Activated CD8-positive, alpha-beta T cell treated with anti-CD3 and anti-CD28 coated beads, Interleukin-2, amount 10 ng/mL, durations not matched to agents 7 days and 5 days (primary cell): ENCODE results near the gene WWOX. TPM values are rescaled to one million over a fixed set of nuclear protein-coding genes. Genes with fewer than 3 reads are reported as not detected.
A peak's percentile ranks its signal among the peaks of the same experiment; 100 is the strongest.

ENCODE experiments used
- ATAC-seq: fragments of 150-1000 bp; cut with Tn5 transposase; one replicate; pipeline ENCODE4 v1.10.0; 2021; ENCODE audit warnings: moderate library complexity
- CTCF ChIA-PET: fragments of 350-600 bp; sonication (Branson Sonifier 250); formaldehyde crosslinking; loops from one replicate; lab custom pipeline; 2021; ENCODE audit warnings: antibody characterized with exemption; lab: Charles Lee
- POLR2A ChIA-PET: fragments of 350-600 bp; sonication (Branson Sonifier 250); formaldehyde crosslinking; loops from one replicate; lab custom pipeline; 2021; ENCODE audit warnings: antibody characterized with exemption; lab: Charles Lee
- DNase-seq: peaks from one replicate; pipeline ENCODE4 v3.0.0-alpha.2; 2020
- H3K27ac Mint-ChIP-seq: one replicate; pipeline ENCODE4 v1.8.0; 2021; ENCODE audit warnings: mild to moderate bottlenecking, mixed read lengths
- H3K27me3 Mint-ChIP-seq: one replicate; pipeline ENCODE4 v1.8.0; 2021; ENCODE audit warnings: low read depth, mixed read lengths
- H3K36me3 Mint-ChIP-seq: one replicate; pipeline ENCODE4 v1.8.0; 2021; ENCODE audit warnings: low read depth, mixed read lengths
- H3K4me1 Mint-ChIP-seq: one replicate; pipeline ENCODE4 v1.8.0; 2021; ENCODE audit warnings: low read depth, mixed read lengths
- H3K4me3 Mint-ChIP-seq: one replicate; pipeline ENCODE4 v1.8.0; 2021; ENCODE audit warnings: mild to moderate bottlenecking, mixed read lengths
- H3K9me3 Mint-ChIP-seq: one replicate; pipeline ENCODE4 v1.8.0; 2022; ENCODE audit warnings: mixed read lengths; ENCODE audit not compliant: insufficient read depth
- total RNA-seq, 2 experiments: library from RNA; stranded (reverse); gene quantifications; one replicate each; pipeline ENCODE4 v1.2.3, GENCODE V29; 2021

WWOX gene
- total RNA-seq, 2 experiments from 2014 or later: 34.4 to 34.9 TPM

- ATAC-seq (no peak), DNase-seq (no peak)
- Mint-ChIP-seq H3K27ac (no peak overlapping the region), H3K9me3 (peaks cover 8% of the 10 kb centered on the region), H3K36me3 (no peaks in the 10 kb centered on the region), H3K4me3 (no peak overlapping the region), H3K4me1 (no peaks in the 10 kb centered on the region), H3K27me3 (no peaks in the 10 kb centered on the region)
- POLR2A ChIA-PET: no interaction called here
- CTCF ChIA-PET: no interaction called here
These were observed 806.7 kb downstream of the WWOX start for GRCh38 chr16:78906135-78906534.

- ChIA-PET POLR2A (no interaction called here), CTCF (interaction anchor here (0.6 kb wide), 1 partner anchor 21 kb away, joined by 3 read pairs; no protein-coding TSS in a partner anchor)
- Mint-ChIP-seq H3K4me1 (no peaks in the 10 kb centered on the region), H3K9me3 (peaks cover 13% of the 10 kb centered on the region), H3K27me3 (no peaks in the 10 kb centered on the region), H3K27ac (no peak overlapping the region), H3K4me3 (no peak overlapping the region), H3K36me3 (no peaks in the 10 kb centered on the region)
- DNase-seq (no peak), ATAC-seq (no peak)
These were observed 809.8 kb downstream of the WWOX start for GRCh38 chr16:78909226-78909625.

- DNase-seq (no peak), ATAC-seq (no peak)
- Mint-ChIP-seq H3K4me3 (no peak overlapping the region), H3K9me3 (peaks cover 17% of the 10 kb centered on the region), H3K27ac (no peak overlapping the region), H3K27me3 (no peaks in the 10 kb centered on the region), H3K36me3 (no peaks in the 10 kb centered on the region), H3K4me1 (peaks cover 2% of the 10 kb centered on the region)
- ChIA-PET CTCF (no interaction called here), POLR2A (no interaction called here)
These were observed 816.4 kb downstream of the WWOX start for GRCh38 chr16:78915811-78916345.

GRCh38 chr16:78916928-78917545, 817.6 kb downstream of the WWOX start:
- ATAC-seq: no peak
- H3K27ac Mint-ChIP-seq: no peak overlapping the region
- POLR2A ChIA-PET: interaction anchor here (0.6 kb wide), 1 partner anchor 484 kb away, joined by 3 read pairs; no protein-coding TSS in a partner anchor
- H3K4me3 Mint-ChIP-seq: no peak overlapping the region
- peaks cover 2% of the 10 kb centered on the region for H3K4me1 Mint-ChIP-seq
- no peak for DNase-seq
- no peaks in the 10 kb centered on the region for H3K36me3 Mint-ChIP-seq
- H3K27me3 Mint-ChIP-seq: no peaks in the 10 kb centered on the region
- peaks cover 28% of the 10 kb centered on the region for H3K9me3 Mint-ChIP-seq
- CTCF ChIA-PET: no interaction called here

- ChIA-PET POLR2A (no interaction called here), CTCF (no interaction called here)
- H3K4me3 Mint-ChIP-seq: no peak overlapping the region
- no peaks in the 10 kb centered on the region for H3K27me3 Mint-ChIP-seq
- peaks cover 2% of the 10 kb centered on the region for H3K4me1 Mint-ChIP-seq
- H3K9me3 Mint-ChIP-seq: peaks cover 30% of the 10 kb centered on the region
- ATAC-seq: no peak
- no peak for DNase-seq
- no peak overlapping the region for H3K27ac Mint-ChIP-seq
- H3K36me3 Mint-ChIP-seq: peaks cover 2% of the 10 kb centered on the region
These were observed 819.4 kb downstream of the WWOX start for GRCh38 chr16:78918805-78919305.

GRCh38 chr16:78919852-78920251, 820.4 kb downstream of the WWOX start:
- DNase-seq: no peak
- Mint-ChIP-seq H3K9me3 (peaks cover 30% of the 10 kb centered on the region), H3K27me3 (no peaks in the 10 kb centered on the region), H3K4me1 (peaks cover 2% of the 10 kb centered on the region), H3K27ac (no peak overlapping the region), H3K36me3 (peaks cover 2% of the 10 kb centered on the region), H3K4me3 (no peak overlapping the region)
- no peak for ATAC-seq
- ChIA-PET CTCF (no interaction called here), POLR2A (no interaction called here)

- Mint-ChIP-seq H3K4me1 (peaks cover 2% of the 10 kb centered on the region), H3K4me3 (no peak overlapping the region), H3K9me3 (peaks cover 30% of the 10 kb centered on the region), H3K27me3 (no peaks in the 10 kb centered on the region), H3K36me3 (peaks cover 2% of the 10 kb centered on the region), H3K27ac (no peak overlapping the region)
- CTCF ChIA-PET: interaction anchor here (0.9 kb wide), 1 partner anchor 682 kb away, joined by 3 read pairs; no protein-coding TSS in a partner anchor
- no peak for DNase-seq
- ATAC-seq: no peak
- POLR2A ChIA-PET: no interaction called here
These were observed 821.2 kb downstream of the WWOX start for GRCh38 chr16:78920621-78921020.

- CTCF ChIA-PET: no interaction called here
- peak; percentile 21 for DNase-seq
- no peak overlapping the region for H3K4me3 Mint-ChIP-seq
- no peak for ATAC-seq
- no peaks in the 10 kb centered on the region for H3K4me1 Mint-ChIP-seq
- H3K27me3 Mint-ChIP-seq: no peaks in the 10 kb centered on the region
- H3K36me3 Mint-ChIP-seq: peaks cover 2% of the 10 kb centered on the region
- POLR2A ChIA-PET: no interaction called here
- no peak overlapping the region for H3K27ac Mint-ChIP-seq
- peaks cover 30% of the 10 kb centered on the region for H3K9me3 Mint-ChIP-seq
These were observed 825.8 kb downstream of the WWOX start for GRCh38 chr16:78925083-78925767.

- H3K9me3 Mint-ChIP-seq: peaks cover 20% of the 10 kb centered on the region
- peaks cover 2% of the 10 kb centered on the region for H3K36me3 Mint-ChIP-seq
- ChIA-PET POLR2A (no interaction called here), CTCF (interaction anchor here (1.0 kb wide), 1 partner anchor 676 kb away, joined by 4 read pairs; no protein-coding TSS in a partner anchor)
- ATAC-seq: no peak
- H3K27me3 Mint-ChIP-seq: no peaks in the 10 kb centered on the region
- no peak overlapping the region for H3K4me3 Mint-ChIP-seq
- no peaks in the 10 kb centered on the region for H3K4me1 Mint-ChIP-seq
- no peak for DNase-seq
- H3K27ac Mint-ChIP-seq: no peak overlapping the region
These were observed 827.3 kb downstream of the WWOX start for GRCh38 chr16:78926723-78927210.

GRCh38 chr16:78927766-78928165, 828.3 kb downstream of the WWOX start:
- Mint-ChIP-seq H3K4me1 (no peaks in the 10 kb centered on the region), H3K4me3 (no peak overlapping the region), H3K36me3 (peaks cover 2% of the 10 kb centered on the region), H3K27me3 (no peaks in the 10 kb centered on the region), H3K27ac (no peak overlapping the region), H3K9me3 (peaks cover 15% of the 10 kb centered on the region)
- ChIA-PET CTCF (no interaction called here), POLR2A (no interaction called here)
- DNase-seq: no peak
- ATAC-seq: no peak

GRCh38 chr16:78929841-78930240, 830.4 kb downstream of the WWOX start:
- Mint-ChIP-seq H3K27ac (no peak overlapping the region), H3K36me3 (no peaks in the 10 kb centered on the region), H3K27me3 (no peaks in the 10 kb centered on the region), H3K4me3 (no peak overlapping the region), H3K4me1 (no peaks in the 10 kb centered on the region), H3K9me3 (peaks cover 11% of the 10 kb centered on the region)
- DNase-seq (no peak), ATAC-seq (no peak)
- POLR2A ChIA-PET: no interaction called here
- CTCF ChIA-PET: no interaction called here

GRCh38 chr16:78930561-78930960, 831.1 kb downstream of the WWOX start:
- ATAC-seq: no peak
- ChIA-PET CTCF (no interaction called here), POLR2A (no interaction called here)
- no peak overlapping the region for H3K27ac Mint-ChIP-seq
- no peak overlapping the region for H3K4me3 Mint-ChIP-seq
- no peaks in the 10 kb centered on the region for H3K4me1 Mint-ChIP-seq
- H3K27me3 Mint-ChIP-seq: no peaks in the 10 kb centered on the region
- no peaks in the 10 kb centered on the region for H3K36me3 Mint-ChIP-seq
- peaks cover 11% of the 10 kb centered on the region for H3K9me3 Mint-ChIP-seq
- no peak for DNase-seq
